Stimulated activated naive CD8-positive, alpha-beta T cell treated with anti-CD3 and anti-CD28 coated beads, Interleukin-15, Interleukin-2, amounts not matched to agents 100 ng/mL and 50 ng/mL, for 24 hours (primary cell): Measurements from ENCODE around the gene JMJD7.
A peak's percentile ranks its signal among the peaks of the same experiment; 100 is the strongest.

ENCODE experiments used
- H3K27ac Mint-ChIP-seq: one replicate; pipeline ENCODE4 v1.8.0; 2021; ENCODE audit warnings: mild to moderate bottlenecking, mixed read lengths
- H3K27me3 Mint-ChIP-seq: one replicate; pipeline ENCODE4 v1.8.0; 2021; ENCODE audit warnings: mixed read lengths
- H3K36me3 Mint-ChIP-seq: one replicate; pipeline ENCODE4 v1.8.0; 2021; ENCODE audit warnings: low read depth, mixed read lengths
- H3K4me1 Mint-ChIP-seq: one replicate; pipeline ENCODE4 v1.8.0; 2021; ENCODE audit warnings: low read depth, mixed read lengths
- H3K4me3 Mint-ChIP-seq: one replicate; pipeline ENCODE4 v1.8.0; 2021; ENCODE audit warnings: mild to moderate bottlenecking, mixed read lengths
- H3K9me3 Mint-ChIP-seq: one replicate; pipeline ENCODE4 v1.8.0; 2021; ENCODE audit warnings: mixed read lengths

Gene JMJD7

GRCh38 chr15:41827880-41828806 lies at the start of gene JMJD7:
Gene JMJD7, plus strand, starts transcription at chr15:41828092. Its CDS starts 33 bp downstream, at chr15:41828125.
- H3K27me3 Mint-ChIP-seq, result no peaks in the 10 kb centered on the region
- peaks cover 39% of the 10 kb centered on the region for H3K4me1 Mint-ChIP-seq
- H3K36me3 Mint-ChIP-seq, result peaks cover 5% of the 10 kb centered on the region
- H3K27ac Mint-ChIP-seq, result peak within 1 kb of the TSS; percentile 87
- no peaks in the 10 kb centered on the region for H3K9me3 Mint-ChIP-seq
- H3K4me3 Mint-ChIP-seq, result peak within 1 kb of the TSS; percentile 86

- H3K36me3 Mint-ChIP-seq, result peaks cover 15% of the 10 kb centered on the region
- H3K4me3 Mint-ChIP-seq, result no peak overlapping the region
- H3K27me3 Mint-ChIP-seq, result no peaks in the 10 kb centered on the region
- peaks cover 78% of the 10 kb centered on the region for H3K4me1 Mint-ChIP-seq
- no peak overlapping the region for H3K27ac Mint-ChIP-seq
- H3K9me3 Mint-ChIP-seq, result no peaks in the 10 kb centered on the region
Measured at GRCh38 chr15:41778521-41778920, 49.4 kb upstream of the JMJD7 start.

- peaks cover 74% of the 10 kb centered on the region for H3K4me1 Mint-ChIP-seq
- no peak overlapping the region for H3K4me3 Mint-ChIP-seq
- no peaks in the 10 kb centered on the region for H3K27me3 Mint-ChIP-seq
- H3K9me3 Mint-ChIP-seq, result no peaks in the 10 kb centered on the region
- peak overlapping the region; percentile 37 for H3K27ac Mint-ChIP-seq
- H3K36me3 Mint-ChIP-seq, result peaks cover 15% of the 10 kb centered on the region
Measured at GRCh38 chr15:41779662-41780157, 48.2 kb upstream of the JMJD7 start.

GRCh38 chr15:41780266-41780665 lies 47.6 kb upstream of the JMJD7 start:
- Mint-ChIP-seq H3K4me3 (no peak overlapping the region), H3K9me3 (no peaks in the 10 kb centered on the region), H3K27ac (peak overlapping the region; percentile 37), H3K36me3 (peaks cover 15% of the 10 kb centered on the region), H3K27me3 (no peaks in the 10 kb centered on the region), H3K4me1 (peaks cover 69% of the 10 kb centered on the region)

DNA sequence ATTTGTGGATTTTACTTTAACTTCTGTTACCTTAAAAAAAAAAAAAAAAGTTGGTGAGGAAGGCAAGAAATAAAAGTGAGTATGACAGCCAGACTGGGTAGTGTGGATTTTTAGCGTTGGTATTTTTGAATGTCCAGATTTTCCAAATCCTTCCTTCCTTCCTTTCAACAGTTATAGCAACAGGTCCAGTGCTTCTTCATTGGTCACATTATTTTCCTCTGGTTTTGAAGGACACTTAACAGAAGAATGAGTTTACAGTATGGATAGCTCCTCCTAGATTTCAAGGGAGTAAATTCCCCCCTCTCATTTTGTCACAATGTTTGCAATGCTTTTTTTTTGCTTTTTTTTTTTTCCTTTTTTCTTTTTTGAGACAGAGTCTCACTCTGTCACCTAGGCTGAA lies 47.2 kb upstream of the JMJD7 start:
- H3K27ac Mint-ChIP-seq, result no peak overlapping the region
- H3K27me3 Mint-ChIP-seq, result no peaks in the 10 kb centered on the region
- H3K4me1 Mint-ChIP-seq, result peaks cover 64% of the 10 kb centered on the region

DNA sequence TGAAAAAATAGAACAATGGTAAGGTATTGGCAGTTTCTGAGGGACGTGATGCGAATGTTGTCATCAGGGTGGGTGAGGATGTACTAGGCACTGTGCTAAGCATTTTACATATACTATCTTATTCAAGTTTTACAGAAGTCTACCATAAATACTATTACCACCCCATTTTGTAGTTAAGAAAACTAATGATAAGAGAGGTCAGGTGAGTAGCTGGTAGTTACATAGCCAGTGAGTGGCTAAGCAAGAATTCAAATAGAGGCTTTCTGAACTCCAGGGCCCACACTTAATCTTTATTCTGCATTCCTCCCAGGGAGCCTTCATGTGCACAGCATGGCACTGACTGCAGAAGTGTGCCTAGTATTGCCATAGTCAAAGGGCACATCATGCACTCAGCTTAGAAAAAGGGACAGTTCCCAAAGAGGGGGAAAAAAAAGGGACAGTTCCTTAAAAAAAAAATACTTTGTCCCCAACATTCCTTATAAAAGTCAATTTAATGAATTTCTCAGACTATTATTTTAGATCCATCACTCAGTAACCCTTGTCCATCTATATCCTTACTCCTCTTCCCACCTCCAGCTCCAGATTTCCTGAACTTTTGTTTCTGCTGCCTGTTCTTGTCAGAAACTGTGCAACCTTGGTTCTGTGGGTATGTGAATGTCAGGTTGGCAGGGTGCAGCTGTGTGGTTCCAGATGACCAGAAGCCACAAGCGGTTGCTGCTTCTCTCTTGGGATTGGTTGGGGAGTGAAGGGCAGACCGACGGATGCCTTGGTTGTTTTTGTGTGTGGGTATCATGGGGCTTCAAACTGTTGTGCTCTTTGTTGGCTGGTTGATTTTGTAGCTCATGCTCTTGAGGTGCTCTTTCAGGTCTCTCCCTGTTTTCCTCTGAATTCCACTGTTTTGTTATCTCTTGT lies 45.3 kb upstream of the JMJD7 start:
- no peak overlapping the region for H3K4me3 Mint-ChIP-seq

More for the DNA sequence above, 47.2 kb upstream of the JMJD7 start:
- Mint-ChIP-seq H3K9me3 (no peaks in the 10 kb centered on the region), H3K36me3 (peaks cover 15% of the 10 kb centered on the region), H3K4me3 (no peak overlapping the region)

GRCh38 chr15:41783296-41783695 lies 44.6 kb upstream of the JMJD7 start:
- Mint-ChIP-seq H3K27ac (no peak overlapping the region), H3K27me3 (no peaks in the 10 kb centered on the region), H3K9me3 (no peaks in the 10 kb centered on the region), H3K36me3 (peaks cover 15% of the 10 kb centered on the region), H3K4me1 (peaks cover 40% of the 10 kb centered on the region), H3K4me3 (no peak overlapping the region)

More for the DNA sequence above, 45.3 kb upstream of the JMJD7 start:
- H3K27ac Mint-ChIP-seq, result peak overlapping the region; percentile 18
- H3K9me3 Mint-ChIP-seq, result no peaks in the 10 kb centered on the region
- H3K36me3 Mint-ChIP-seq, result peaks cover 15% of the 10 kb centered on the region
- H3K4me1 Mint-ChIP-seq, result peaks cover 45% of the 10 kb centered on the region
- H3K27me3 Mint-ChIP-seq, result no peaks in the 10 kb centered on the region

DNA sequence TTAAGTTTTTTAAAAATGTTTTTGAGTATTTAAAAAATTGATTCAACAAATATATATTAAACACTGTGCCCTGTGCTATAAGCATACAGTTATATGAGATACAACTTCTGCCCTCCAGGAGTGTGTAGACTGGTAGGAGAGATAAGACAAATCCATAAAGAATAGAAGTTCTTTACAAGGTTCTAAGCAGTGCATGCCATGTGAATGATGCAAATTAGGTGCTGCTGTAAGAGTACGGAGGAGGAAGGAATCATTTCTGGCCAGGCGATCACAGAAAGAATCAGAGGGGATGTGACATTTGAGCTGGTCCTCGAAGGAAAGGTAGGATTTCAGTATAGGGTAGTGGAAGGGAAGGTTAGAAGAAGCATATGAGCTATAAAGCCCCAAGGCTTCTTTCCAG lies 39.6 kb upstream of the JMJD7 start:
- Mint-ChIP-seq H3K9me3 (no peaks in the 10 kb centered on the region), H3K27ac (no peak overlapping the region)

DNA sequence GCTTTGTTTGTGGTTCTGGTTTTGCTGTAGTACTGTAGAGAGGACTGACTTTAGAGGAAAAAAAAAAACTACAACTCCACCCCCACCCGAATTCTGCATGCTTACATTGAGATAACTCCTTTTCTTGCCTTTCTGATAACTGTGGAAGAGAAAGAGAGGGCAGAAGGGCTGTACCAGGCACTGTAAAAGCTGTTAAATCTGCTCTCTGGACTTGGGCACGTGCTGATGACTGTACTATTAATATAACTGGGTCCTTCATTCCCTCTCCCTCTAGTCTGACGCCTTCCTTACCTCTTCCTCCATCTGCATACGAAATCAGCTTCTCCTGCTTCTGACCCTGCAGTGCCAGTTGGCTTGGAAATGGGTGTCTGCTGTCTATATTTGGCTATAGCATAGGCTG lies 38.7 kb upstream of the JMJD7 start:
- Mint-ChIP-seq H3K27ac (no peak overlapping the region), H3K9me3 (no peaks in the 10 kb centered on the region), H3K27me3 (no peaks in the 10 kb centered on the region), H3K36me3 (no peaks in the 10 kb centered on the region), H3K4me3 (no peak overlapping the region), H3K4me1 (peaks cover 40% of the 10 kb centered on the region)

More for the DNA sequence above, 39.6 kb upstream of the JMJD7 start:
- peaks cover under 1% of the 10 kb centered on the region for H3K36me3 Mint-ChIP-seq
- H3K4me1 Mint-ChIP-seq, result peaks cover 41% of the 10 kb centered on the region
- H3K27me3 Mint-ChIP-seq, result no peaks in the 10 kb centered on the region
- no peak overlapping the region for H3K4me3 Mint-ChIP-seq

DNA sequence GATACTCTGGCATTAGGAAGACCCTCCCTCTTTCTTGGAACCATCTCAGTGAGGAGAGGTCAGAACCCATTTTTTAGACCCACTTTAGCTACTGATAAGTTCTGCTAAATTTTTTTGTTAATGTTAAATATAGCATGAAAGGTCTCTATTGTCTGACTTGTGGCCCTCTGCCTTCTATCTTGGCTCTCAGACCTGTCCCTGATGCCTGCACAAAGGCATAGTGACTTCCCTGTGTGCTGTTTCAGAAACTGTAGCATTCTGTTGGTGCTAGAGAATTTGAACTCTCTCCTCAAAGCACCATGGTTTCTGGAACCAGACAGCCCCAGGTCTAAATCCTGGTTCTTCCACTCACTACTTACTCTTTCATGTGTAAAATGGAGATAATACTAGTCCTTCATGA lies 38.2 kb upstream of the JMJD7 start:
- H3K27me3 Mint-ChIP-seq, result no peaks in the 10 kb centered on the region
- H3K4me1 Mint-ChIP-seq, result peaks cover 40% of the 10 kb centered on the region
- no peaks in the 10 kb centered on the region for H3K9me3 Mint-ChIP-seq
- H3K36me3 Mint-ChIP-seq, result no peaks in the 10 kb centered on the region
- H3K27ac Mint-ChIP-seq, result no peak overlapping the region
- no peak overlapping the region for H3K4me3 Mint-ChIP-seq

GRCh38 chr15:41790169-41790568 lies 37.7 kb upstream of the JMJD7 start:
- Mint-ChIP-seq H3K27ac (no peak overlapping the region), H3K4me1 (peaks cover 42% of the 10 kb centered on the region), H3K36me3 (no peaks in the 10 kb centered on the region), H3K27me3 (no peaks in the 10 kb centered on the region), H3K4me3 (no peak overlapping the region), H3K9me3 (no peaks in the 10 kb centered on the region)

- no peaks in the 10 kb centered on the region for H3K9me3 Mint-ChIP-seq
- H3K4me3 Mint-ChIP-seq, result no peak overlapping the region
- H3K36me3 Mint-ChIP-seq, result no peaks in the 10 kb centered on the region
- H3K27ac Mint-ChIP-seq, result peak overlapping the region; percentile 75
- H3K4me1 Mint-ChIP-seq, result peaks cover 48% of the 10 kb centered on the region
- H3K27me3 Mint-ChIP-seq, result no peaks in the 10 kb centered on the region
Measured at GRCh38 chr15:41790756-41791546, 36.9 kb upstream of the JMJD7 start.

DNA sequence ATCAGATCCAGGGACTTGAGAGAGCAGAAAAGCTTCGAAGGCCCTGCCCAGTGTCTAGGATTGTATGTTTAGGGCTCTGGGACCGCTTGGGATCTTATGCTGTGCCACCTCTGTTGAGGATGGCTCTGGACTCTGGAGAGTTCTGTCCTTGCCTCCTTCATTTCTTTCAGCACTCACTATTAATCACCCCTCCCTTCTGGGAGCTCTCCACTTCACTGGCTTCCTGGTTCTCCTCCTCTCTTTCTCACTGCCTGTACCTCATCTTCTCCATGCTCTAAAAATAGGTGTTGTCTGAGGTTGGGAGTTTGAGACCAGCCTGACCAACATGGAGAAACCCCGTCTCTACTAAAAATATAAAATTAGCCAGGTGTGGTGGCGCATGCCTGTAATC lies 36.4 kb upstream of the JMJD7 start:
- Mint-ChIP-seq H3K36me3 (no peaks in the 10 kb centered on the region), H3K27me3 (no peaks in the 10 kb centered on the region), H3K4me1 (peaks cover 53% of the 10 kb centered on the region), H3K9me3 (no peaks in the 10 kb centered on the region), H3K4me3 (no peak overlapping the region), H3K27ac (peak overlapping the region; percentile 41)

GRCh38 chr15:41792000-41792637 lies 35.8 kb upstream of the JMJD7 start:
- H3K27me3 Mint-ChIP-seq, result no peaks in the 10 kb centered on the region
- H3K4me3 Mint-ChIP-seq, result no peak overlapping the region
- peaks cover 57% of the 10 kb centered on the region for H3K4me1 Mint-ChIP-seq
- H3K36me3 Mint-ChIP-seq, result no peaks in the 10 kb centered on the region
- no peaks in the 10 kb centered on the region for H3K9me3 Mint-ChIP-seq
- H3K27ac Mint-ChIP-seq, result no peak overlapping the region
